Stimulated activated CD4-positive, alpha-beta T cell treated with anti-CD3 and anti-CD28 coated beads, Interleukin-2, amount 100 ng/mL, for 4 hours (primary cell): ENCODE data around the gene LRRC4C.
"Not testable (repeated sequence)": the region's sequence is repeated elsewhere in the genome, so short reads cannot be mapped to it uniquely, and the experiment has no call there.

Source experiments
- DNase-seq: peaks from one replicate; pipeline ENCODE4 v3.0.0-alpha.2; 2020; ENCODE audit warnings: low read depth

The LRRC4C gene

DNA sequence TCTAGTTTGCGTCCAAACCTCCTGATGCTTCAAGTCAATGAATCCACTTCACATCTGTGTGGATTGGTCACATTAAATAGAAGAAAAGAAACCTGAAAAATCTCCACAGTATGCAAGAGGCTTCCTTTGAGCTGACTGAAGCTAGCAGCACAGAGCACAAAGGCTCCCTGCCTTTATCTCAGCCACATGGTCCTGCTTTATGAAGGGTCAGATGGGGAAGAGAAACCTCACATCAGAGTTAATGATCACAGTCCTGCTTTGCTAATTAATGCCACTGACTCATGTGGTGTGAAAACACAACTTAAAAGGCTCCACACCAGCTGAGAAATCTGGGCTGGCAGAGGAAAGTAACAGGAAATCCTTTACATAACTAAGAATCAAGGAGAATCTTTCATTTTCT lies 1291.0 kb downstream of the LRRC4C start:
- no peak for DNase-seq

DNA sequence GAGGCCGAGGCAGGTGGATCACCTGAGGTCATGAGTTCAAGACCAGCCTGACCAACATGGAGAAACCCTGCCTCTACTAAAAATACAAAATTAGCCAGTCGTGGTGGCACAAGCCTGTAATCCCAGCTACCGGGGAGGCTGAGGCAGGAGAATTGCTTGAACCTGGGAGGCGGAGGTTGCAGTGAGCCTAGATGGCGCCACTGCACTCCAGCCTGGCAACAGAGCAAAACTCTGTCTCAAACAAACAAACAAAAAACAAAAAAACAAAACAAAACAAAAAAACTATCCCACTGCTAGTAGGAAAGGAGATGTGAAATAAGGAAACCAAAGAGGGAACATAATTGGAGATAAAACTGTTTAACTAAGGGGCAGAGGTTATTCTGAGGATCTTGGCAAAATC lies 1291.6 kb downstream of the LRRC4C start:
- DNase-seq: not testable (repeated sequence)

DNA sequence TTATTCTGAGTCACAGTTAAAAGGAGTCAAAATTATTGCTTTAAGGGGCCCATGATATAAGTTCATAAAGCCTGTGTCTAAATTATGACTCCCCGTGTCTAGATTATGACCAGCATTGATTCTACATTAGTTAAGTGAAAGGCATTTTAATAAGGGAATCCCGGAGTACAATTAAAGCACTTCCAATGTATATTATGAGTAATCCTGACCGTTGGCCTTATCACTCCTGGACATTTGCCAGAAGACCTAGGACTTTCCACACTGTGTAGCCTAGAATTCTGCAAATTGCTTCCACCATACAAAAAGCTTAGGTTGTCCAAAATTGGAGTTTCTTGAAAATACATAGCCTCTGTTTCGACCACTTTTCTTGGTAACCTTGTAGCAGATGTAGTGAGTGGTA lies 1292.6 kb downstream of the LRRC4C start:
- no peak for DNase-seq

GRCh38 chr11:40162901-40163883 lies 1296.3 kb downstream of the LRRC4C start:
- no peak for DNase-seq

DNA sequence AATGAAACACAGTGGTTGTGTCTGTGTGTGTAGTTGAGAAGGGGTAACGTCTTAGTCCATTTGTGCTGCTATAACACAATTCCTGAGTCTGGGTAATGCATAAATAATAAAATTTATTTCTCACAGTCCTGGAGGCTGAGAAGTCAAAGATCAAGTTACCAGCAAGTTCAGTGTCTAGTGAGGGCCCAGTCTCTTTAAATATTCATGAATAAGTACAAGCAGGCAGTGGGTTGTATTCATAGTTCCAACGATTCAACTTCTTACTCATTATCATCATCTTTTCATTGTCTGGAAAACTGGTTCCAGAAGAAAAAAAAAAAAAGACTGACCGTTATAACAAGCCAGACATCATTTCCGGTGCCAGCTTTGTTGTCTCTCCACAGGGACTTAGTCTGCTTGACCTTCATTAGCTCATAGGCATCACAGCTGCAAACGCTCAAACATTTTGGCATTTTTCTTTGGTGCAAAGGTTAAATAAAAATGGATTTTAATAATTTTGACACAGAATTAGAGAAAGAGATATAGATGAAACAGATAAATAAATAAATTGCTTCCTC lies 1297.5 kb downstream of the LRRC4C start:
- DNase-seq: no peak

DNA sequence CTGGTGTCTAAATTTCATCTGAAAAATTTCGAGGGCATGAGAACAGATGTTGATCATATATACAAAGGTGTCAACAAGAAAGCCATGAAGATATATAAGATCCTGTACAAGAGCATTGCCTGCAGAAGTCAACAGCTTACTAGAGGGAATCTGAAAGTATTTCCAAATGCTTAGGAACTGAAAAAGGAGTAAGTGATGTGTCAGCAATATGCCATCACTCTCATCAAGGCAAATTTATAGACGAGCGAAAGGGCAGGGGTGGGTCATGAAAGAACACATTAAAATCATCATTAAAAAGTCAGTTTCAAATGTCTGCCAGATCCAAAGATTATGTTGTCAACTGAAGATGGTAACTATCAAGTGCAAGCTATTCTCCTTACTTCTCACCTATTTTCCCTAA lies 1299.0 kb downstream of the LRRC4C start:
- no peak for DNase-seq

DNA sequence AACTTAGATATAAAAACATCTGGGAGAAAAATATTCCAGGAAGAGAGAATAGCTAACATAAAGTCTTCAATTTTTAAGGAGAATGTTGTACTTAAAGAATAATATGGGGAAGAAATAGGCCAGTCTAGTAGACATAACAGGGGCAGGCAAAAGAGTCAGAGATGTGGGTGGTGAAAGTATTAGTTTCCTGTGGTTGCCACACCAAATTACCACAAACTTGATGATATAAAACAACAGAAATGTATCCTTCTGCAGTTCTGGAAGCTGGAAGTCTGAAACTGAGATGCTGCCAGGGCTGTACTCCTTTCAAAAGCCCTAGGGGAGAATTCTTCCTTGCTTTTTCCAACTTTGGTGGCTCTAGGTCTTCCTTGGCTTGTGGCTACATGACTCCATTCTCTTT lies 1309.7 kb downstream of the LRRC4C start:
- no peak for DNase-seq

DNA sequence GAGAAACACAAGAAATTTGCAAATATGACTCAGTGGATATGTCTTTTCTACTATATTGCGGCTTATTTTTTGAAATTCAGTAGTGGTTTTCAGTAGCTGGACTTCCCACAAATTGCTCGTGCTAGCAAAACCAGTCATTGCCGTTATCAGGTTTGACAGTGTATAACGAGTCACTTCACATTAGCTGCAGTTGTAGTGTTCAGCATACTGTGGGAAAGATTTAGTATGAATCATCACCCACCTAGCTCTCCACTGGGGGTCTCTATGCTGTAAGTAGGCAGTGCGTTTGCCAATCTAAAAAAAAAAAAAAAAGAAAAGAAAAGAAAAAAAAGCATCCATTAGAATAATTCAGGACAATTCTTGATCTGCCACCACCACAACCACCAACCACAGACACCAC lies 1318.9 kb downstream of the LRRC4C start:
- DNase-seq: no peak

DNA sequence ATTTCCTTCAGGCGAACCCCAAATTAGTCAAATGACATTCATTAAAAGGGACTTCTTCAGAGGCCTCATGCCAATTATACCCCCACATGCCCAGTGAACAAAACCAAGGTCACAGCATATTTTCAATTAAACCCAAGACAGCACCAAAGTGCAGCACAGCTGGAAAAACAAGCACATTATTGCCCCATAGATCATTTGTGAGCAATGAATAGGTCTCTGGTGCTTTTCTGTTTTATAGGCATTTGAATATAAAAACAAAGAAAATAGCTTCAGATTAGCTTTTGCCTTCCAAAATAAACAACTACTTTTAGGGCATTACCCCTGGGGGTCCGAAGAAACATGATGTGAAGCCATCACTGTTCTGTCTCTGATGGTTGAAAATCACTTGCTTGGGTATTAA lies 1319.9 kb downstream of the LRRC4C start:
- DNase-seq: no peak

GRCh38 chr11:40139066-40139465 lies 1320.4 kb downstream of the LRRC4C start:
- no peak for DNase-seq

- DNase-seq: no peak
Measured at GRCh38 chr11:40134820-40135570, 1324.5 kb downstream of the LRRC4C start.

- no peak for DNase-seq
Measured at GRCh38 chr11:40133498-40133897, 1326.0 kb downstream of the LRRC4C start.

DNA sequence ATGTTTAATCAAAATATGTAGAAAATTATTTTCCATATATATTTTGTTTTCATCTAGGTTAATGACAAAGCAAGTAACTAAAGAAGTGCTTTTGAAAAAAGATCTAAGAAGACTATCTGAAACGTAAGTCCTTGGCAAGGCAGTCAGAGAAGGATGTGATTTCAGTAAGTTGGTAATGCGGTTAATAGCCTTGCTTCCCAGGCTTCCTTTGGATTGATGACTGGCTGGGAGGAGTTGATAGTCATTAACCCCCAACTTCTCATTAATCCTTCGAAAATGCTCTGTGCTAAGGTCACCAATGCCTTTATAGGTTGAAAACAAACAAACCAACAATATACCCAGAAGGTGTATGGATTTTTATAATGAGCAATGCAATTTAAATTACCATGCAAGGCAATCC lies 1326.5 kb downstream of the LRRC4C start:
- DNase-seq: no peak

DNA sequence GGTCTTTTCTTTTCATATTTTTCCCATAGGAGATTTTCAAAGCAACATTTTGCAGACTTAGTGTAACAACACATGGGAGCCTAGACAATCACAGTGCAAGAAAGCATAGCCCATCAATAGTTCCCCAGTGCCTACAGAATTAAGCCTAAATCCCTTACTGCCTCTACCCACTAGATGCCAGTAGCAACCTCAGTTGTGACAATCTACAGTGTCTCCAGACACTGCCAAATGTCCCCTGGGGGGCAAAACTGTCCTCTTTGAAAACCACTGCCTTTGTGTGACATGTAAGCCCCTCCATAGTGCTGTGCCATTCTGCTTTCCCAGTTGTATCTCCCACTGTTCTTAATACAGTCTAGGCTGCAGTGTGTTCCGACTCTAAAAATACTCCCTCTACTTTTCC lies 1329.0 kb downstream of the LRRC4C start:
- no peak for DNase-seq

- no peak for DNase-seq
Measured at GRCh38 chr11:40129266-40129665, 1330.2 kb downstream of the LRRC4C start.

DNA sequence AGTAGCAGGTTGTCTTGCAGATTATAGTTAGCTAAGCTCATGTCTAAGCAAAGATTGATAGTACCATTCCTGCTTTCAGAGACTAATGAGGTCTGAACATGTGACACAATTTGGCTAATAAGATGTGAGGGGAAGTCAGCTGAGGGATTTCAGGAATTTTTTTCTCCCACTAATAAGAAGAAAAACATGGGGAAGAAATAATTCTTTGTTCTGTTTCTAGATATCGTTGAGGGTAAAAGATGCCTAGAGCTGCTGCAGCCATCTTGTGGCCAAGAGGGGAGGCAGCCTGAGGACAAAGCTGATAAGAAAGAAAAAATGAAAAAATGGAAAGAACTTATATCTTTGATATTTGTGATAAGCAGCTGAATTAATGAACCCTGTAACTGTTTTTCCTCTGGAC lies 1334.4 kb downstream of the LRRC4C start:
- no peak for DNase-seq

GRCh38 chr11:40119661-40120060 lies 1339.8 kb downstream of the LRRC4C start:
- no peak for DNase-seq

GRCh38 chr11:40118780-40119179 lies 1340.7 kb downstream of the LRRC4C start:
- no peak for DNase-seq

DNA sequence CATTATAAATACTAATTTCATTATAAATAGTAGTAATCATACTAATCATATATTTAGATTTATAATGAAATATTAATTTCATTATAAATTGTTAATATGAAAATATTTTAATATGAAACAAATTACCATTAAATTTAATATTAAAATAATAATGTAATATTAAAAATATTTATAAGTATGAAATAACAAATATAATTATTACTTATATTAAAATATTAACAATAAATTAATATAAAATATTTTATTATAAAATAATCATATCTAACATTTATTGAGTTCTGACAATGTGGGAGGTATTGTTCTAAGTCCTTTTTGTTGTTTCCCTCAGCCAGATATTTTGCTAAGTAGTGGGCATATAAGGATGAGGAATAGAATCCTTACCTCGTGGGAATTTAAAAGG lies 1341.4 kb downstream of the LRRC4C start:
- no peak for DNase-seq

GRCh38 chr11:40104941-40105550 lies 1354.4 kb downstream of the LRRC4C start:
- no peak for DNase-seq

DNA sequence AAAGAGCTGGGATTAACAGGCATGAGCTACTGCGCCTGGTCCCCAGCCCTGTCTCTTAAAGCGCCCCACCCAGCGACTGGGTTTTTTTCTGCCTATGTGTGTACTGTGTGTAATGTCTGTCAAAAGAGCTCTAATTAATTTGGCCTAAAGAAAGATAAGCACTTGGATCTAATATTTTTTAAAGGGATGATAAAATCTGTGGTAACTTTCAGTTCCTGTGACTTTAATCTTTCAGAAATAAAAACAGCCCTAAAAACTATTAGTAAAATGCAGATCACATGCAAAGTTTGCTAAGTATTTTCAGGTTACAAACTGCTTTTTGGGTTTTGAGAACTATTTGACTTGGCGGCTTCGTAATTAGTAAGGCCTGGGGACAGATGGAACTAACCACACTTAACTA lies 1358.7 kb downstream of the LRRC4C start:
- no peak for DNase-seq

- no peak for DNase-seq
Measured at GRCh38 chr11:40100162-40100553, 1359.3 kb downstream of the LRRC4C start.
